SK-N-SH treated with all-trans-retinoic acid at 6 μM for 48 hours (cell line): ENCODE data around the gene CRTC3.

Experiments
- BACH2 ChIP-seq: fragments of 250-450 bp; sonication (Bioruptor Pico); IDR thresholded peaks from 2 replicates; pipeline ENCODE4 v1.9.0; 2021; ENCODE audit warnings: mild to moderate bottlenecking, borderline replicate concordance
- CSDC2 ChIP-seq: fragments of 250-450 bp; sonication (Bioruptor Pico); IDR thresholded peaks from 2 replicates; pipeline ENCODE4 v1.5.0; 2020; ENCODE audit warnings: mild to moderate bottlenecking, moderate library complexity
- ZNF565 ChIP-seq: fragments of 450-650 bp; formaldehyde crosslinking; conservative IDR thresholded peaks from 2 replicates; pipeline ENCODE4 v1.5.0; 2020; ENCODE audit warnings: low read depth, mild to moderate bottlenecking, moderate library complexity
- TF ChIP-seq, protein P1 (sequence below): fragments of 250-450 bp; sonication (Bioruptor Pico); IDR thresholded peaks from 2 replicates; pipeline ENCODE4 v1.8.0; 2020; ENCODE audit warnings: mild to moderate bottlenecking, moderate library complexity, borderline replicate concordance

- TF ChIP-seq CSDC2, result no peak
- TF ChIP-seq, protein P1, sequence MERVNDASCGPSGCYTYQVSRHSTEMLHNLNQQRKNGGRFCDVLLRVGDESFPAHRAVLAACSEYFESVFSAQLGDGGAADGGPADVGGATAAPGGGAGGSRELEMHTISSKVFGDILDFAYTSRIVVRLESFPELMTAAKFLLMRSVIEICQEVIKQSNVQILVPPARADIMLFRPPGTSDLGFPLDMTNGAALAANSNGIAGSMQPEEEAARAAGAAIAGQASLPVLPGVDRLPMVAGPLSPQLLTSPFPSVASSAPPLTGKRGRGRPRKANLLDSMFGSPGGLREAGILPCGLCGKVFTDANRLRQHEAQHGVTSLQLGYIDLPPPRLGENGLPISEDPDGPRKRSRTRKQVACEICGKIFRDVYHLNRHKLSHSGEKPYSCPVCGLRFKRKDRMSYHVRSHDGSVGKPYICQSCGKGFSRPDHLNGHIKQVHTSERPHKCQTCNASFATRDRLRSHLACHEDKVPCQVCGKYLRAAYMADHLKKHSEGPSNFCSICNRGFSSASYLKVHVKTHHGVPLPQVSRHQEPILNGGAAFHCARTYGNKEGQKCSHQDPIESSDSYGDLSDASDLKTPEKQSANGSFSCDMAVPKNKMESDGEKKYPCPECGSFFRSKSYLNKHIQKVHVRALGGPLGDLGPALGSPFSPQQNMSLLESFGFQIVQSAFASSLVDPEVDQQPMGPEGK (CRISPR knock-in tag), result no peak
- no peak for TF ChIP-seq BACH2 (CRISPR knock-in tag)
- TF ChIP-seq ZNF565, result no peak
These were observed 5.5 kb downstream of the CRTC3 start for GRCh38 chr15:90535254-90535653.
